Ascending aorta (tissue), 2 donors: ENCODE data around the gene IL1RN. TPM values are rescaled to one million over a fixed set of nuclear protein-coding genes. Genes with fewer than 3 reads are reported as not detected.

Source experiments
- DNase-seq, 2 donors: peaks; one replicate each; pipeline ENCODE4 v3.0.0-alpha.2; 2019; ENCODE audit warnings: low spot score in 2 of 2
- H3K27ac ChIP-seq, 2 donors: fragments of 200-600 bp; sonication (generic); one replicate each; pipeline ENCODE4 v1.5.1; 2016 to 2017; ENCODE audit warnings: mild to moderate bottlenecking in 1 of 2
- H3K27me3 ChIP-seq: fragments of 200-600 bp; sonication (generic); one replicate; pipeline ENCODE4 v1.5.1; 2017
- H3K36me3 ChIP-seq, 2 donors: fragments of 200-600 bp; sonication (generic); one replicate each; pipeline ENCODE4 v1.5.1; 2016
- H3K4me1 ChIP-seq, 2 donors: fragments of 200-600 bp; sonication (generic); one replicate each; pipeline ENCODE4 v1.5.1; 2016 to 2017; ENCODE audit warnings: mild to moderate bottlenecking in 1 of 2
- H3K4me3 ChIP-seq, 2 donors: fragments of 200-600 bp; sonication (generic); one replicate each; pipeline ENCODE4 v1.5.1; 2016 to 2017; ENCODE audit warnings: mild to moderate bottlenecking in 1 of 2
- H3K9me3 ChIP-seq, 2 donors: fragments of 200-600 bp; sonication (generic); one replicate each; pipeline ENCODE4 v1.5.1; 2016
- CTCF ChIP-seq, 3 experiments: fragments of 200-600 bp in 2 of 3; fragments of 450-650 bp in 1 of 3; sonication (generic) in 2 of 3; IDR thresholded peaks; one replicate each; pipeline ENCODE4 v1.5.1; 2016 to 2019; ENCODE audit warnings: antibody characterized with exemption in 3 of 3, mild to moderate bottlenecking in 1 of 3, moderate library complexity in 1 of 3
- intact Hi-C: fragments of 100-400 bp; cut with DNase I; formaldehyde crosslinking; loops from one replicate; pipeline ENCODE4 v1.15.1; 2023
- total RNA-seq: library from RNA; depleted of rRNA; stranded (reverse); fragments of >200 nt; gene quantifications from one replicate; pipeline ENCODE4 v1.1.0, GENCODE V29; 2016

The IL1RN gene
- total RNA-seq, 1 donor from 2014 or later, result not detected

- no peak for DNase-seq
- no peak overlapping the region for H3K4me3 ChIP-seq
- no peak for TF ChIP-seq CTCF (IDR thresholded peaks at IDR 0.05)
- intact Hi-C loops, result no loop called here
- H3K4me1 ChIP-seq, result no peaks in the 10 kb centered on the region
- no peaks in the 10 kb centered on the region for H3K27me3 ChIP-seq
- no peaks in the 10 kb centered on the region for H3K36me3 ChIP-seq
- H3K27ac ChIP-seq, result no peak overlapping the region
- H3K9me3 ChIP-seq, result no peaks in the 10 kb centered on the region
Measured at GRCh38 chr2:113124181-113124961, 3.0 kb upstream of the IL1RN start.

- intact Hi-C loops, result no loop called here
- H3K36me3 ChIP-seq, result no peaks in the 10 kb centered on the region
- H3K4me3 ChIP-seq, result no peak overlapping the region
- no peaks in the 10 kb centered on the region for H3K27me3 ChIP-seq
- H3K9me3 ChIP-seq, result no peaks in the 10 kb centered on the region
- H3K27ac ChIP-seq, result no peak overlapping the region
- no peak for TF ChIP-seq CTCF (IDR thresholded peaks at IDR 0.05)
- no peaks in the 10 kb centered on the region for H3K4me1 ChIP-seq
- no peak for DNase-seq
Measured at GRCh38 chr2:113124984-113125855, 2.2 kb upstream of the IL1RN start.

- TF ChIP-seq CTCF (IDR thresholded peaks at IDR 0.05), result no peak
- intact Hi-C loops, result no loop called here
- Histone ChIP-seq H3K9me3 (no peaks in the 10 kb centered on the region), H3K27ac (no peak overlapping the region), H3K4me1 (no peaks in the 10 kb centered on the region), H3K36me3 (no peaks in the 10 kb centered on the region), H3K27me3 (no peaks in the 10 kb centered on the region), H3K4me3 (no peak overlapping the region)
- DNase-seq, result peak in 1 of 2 donors; percentile 60
Measured at GRCh38 chr2:113127646-113128570, 510 bp downstream of the IL1RN start.

- intact Hi-C loops, result no loop called here
Measured at GRCh38 chr2:113129519-113130078, 2.2 kb downstream of the IL1RN start.

More at GRCh38 chr2:113129519-113130078, 2.2 kb downstream of the IL1RN start:
- Histone ChIP-seq H3K4me3 (no peak overlapping the region), H3K4me1 (no peaks in the 10 kb centered on the region), H3K27ac (no peak overlapping the region), H3K27me3 (no peaks in the 10 kb centered on the region), H3K36me3 (no peaks in the 10 kb centered on the region), H3K9me3 (no peaks in the 10 kb centered on the region)
- DNase-seq, result peak in 1 of 2 donors; percentile 42
- no peak for TF ChIP-seq CTCF (IDR thresholded peaks at IDR 0.05)
